Stimulated activated CD8-positive, alpha-beta memory T cell treated with anti-CD3 and anti-CD28 coated beads, Interleukin-7, amount 100 ng/mL, for 1 hour (primary cell): ENCODE measurements around the gene TOPBP1.

Source experiments
- DNase-seq, 2 donors: peaks; one replicate each; pipeline ENCODE4 v3.0.0-alpha.2; 2020; ENCODE audit warnings: low read depth in 2 of 2

TOPBP1 gene

DNA sequence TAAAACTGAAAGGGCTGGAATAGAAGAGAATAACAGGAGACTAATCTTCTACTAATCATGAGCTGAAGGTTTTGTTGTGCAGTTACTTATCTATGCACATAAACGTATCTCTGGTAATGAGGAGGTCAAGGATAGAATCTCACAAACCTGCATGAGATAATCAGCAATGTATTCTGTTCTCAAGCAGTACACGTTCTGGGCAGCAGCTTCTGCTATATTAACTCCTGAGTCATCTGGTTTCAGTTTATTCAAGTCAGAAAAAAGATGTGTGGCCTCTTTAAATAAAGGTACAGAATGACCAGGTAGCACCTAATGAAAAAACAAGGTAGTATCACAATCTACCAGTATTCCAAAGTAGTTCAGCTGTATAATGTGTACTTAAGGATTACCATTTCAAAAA lies 53.4 kb downstream of the TOPBP1 start:
- no peak for DNase-seq

DNA sequence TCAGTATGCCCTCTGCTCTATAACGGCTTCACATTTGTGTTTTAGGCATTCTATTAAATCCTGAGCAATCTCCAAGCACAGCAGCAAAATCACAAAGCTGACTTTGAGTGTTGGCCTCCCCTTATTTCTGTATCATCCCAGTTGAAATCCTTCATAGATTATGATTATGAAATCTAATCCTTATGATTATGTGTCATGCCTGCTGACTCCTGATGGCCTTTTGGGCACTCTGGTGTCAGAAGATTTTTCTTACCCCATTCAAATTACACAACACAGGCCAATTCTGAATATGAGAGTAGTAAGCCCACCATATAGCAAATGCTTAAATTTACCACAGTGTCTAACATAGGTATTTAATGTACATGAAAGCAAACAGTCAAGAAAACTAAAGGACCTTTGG lies 53.9 kb downstream of the TOPBP1 start:
- DNase-seq = no peak

DNA sequence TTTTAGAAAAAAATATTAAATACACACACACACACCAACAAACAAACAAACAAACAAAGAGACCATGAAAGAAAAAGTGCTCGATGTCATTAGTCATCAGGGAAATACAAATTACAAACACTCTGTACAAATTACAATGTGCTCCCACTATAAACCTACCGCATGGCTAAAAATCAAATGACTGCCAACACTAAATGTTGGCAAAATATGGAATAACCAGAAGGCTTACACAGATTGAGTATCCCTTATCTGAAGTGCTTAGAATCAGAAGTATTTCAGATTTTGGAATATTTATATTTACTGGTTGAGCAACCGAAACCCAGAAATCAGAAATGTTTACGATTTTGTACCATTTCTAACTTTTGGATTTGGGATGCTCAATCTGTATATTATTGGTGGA lies 54.8 kb downstream of the TOPBP1 start:
- no peak for DNase-seq

GRCh38 chr3:133606342-133606741 lies 55.4 kb downstream of the TOPBP1 start:
- no peak for DNase-seq

DNA sequence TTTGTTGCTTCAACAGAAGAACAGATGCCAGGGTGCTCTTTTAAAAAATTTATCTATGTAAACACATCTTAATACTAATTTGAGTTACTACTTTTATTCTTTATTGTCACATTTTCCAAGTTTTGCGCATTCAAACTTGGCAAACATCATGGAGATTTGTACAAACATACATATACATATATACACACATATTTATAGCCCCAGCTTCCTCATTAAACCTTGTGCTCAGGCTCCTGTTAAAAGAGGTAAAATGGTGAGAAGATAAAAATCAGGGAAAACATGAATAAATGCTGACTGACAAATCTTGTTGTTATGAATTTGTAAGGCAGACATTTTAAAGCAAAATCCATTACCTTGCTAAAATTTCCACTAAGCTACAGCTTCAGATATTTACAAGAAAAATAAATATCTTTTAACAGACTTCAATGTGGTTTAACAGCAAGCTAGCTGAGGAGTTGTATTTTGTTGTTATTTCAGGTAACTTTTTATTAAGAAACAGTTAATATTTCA lies 61.1 kb downstream of the TOPBP1 start:
- no peak for DNase-seq

- no peak for DNase-seq
These were observed 62.5 kb downstream of the TOPBP1 start for GRCh38 chr3:133599280-133599679.

GRCh38 chr3:133598405-133598804 lies 63.3 kb downstream of the TOPBP1 start:
- DNase-seq = no peak

- no peak for DNase-seq
These were observed 66.4 kb downstream of the TOPBP1 start for GRCh38 chr3:133595341-133595740.

- no peak for DNase-seq
These were observed 68.5 kb downstream of the TOPBP1 start for GRCh38 chr3:133593243-133593642.

DNA sequence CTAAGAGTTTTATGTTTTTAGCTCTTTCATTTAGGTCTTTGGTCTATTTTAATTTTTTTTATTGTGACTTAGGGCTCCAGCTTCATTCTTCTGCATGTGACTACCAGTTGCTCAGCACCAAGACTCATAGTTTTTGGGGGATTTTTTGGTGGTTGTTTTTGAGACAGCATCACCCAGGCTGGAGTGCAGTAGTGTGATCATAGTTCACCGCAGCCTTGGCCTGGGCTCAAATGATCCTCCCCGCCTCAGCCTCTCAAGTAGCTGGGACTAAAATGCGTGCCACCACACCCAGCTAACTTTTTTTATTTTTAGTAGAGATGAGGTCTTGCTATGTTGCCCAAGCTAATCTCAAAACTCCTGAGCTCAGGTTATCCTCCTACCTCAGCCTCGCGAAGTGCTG lies 68.9 kb downstream of the TOPBP1 start:
- no peak for DNase-seq

DNA sequence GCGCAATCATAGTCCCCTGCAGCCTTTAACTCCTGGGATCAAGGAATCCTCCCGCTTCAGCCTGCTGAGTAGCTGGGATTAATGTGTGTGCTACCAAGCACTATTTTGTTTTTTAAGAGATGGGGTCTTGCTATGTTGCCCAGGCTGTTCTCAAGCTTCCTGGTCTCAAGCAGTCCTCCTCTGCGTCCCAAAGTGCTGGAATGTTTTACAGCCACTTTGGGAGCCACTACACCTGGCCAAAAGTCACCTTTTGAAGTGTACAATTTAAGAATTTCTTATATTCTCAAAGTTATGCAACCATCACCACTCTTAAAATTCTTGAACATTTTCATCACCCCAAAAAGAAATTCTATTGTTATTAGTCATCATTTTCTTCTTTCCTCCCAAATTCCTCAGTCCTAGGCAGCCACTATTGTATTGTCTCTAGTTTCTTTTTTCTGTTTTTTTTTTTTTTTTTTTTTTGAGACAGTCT lies 70.4 kb downstream of the TOPBP1 start:
- DNase-seq = no peak

DNA sequence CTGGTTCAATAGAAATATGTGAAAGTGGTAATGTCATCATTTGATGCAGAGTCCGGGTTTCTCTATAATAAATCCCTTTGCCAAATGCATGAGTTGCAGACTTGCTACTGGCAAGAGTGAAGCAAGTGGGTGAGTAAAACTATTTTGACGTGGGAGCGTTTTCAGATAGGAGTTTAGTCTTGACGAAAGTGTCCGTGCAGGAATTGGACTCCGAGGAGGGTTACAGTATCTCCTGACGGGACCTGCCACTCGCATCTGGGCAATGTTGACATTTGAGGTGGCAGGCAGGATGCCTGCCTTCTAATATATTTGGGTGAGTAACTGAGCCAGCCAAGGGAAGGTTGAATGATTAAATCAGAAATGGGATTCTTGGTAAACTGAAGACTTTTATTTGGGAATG lies 72.2 kb downstream of the TOPBP1 start:
- DNase-seq = no peak

GRCh38 chr3:133588784-133589465 lies 72.8 kb downstream of the TOPBP1 start:
- no peak for DNase-seq

- DNase-seq = no peak
These were observed 73.7 kb downstream of the TOPBP1 start for GRCh38 chr3:133588035-133588434.

GRCh38 chr3:133583396-133583795 lies 78.3 kb downstream of the TOPBP1 start:
- no peak for DNase-seq

GRCh38 chr3:133578548-133579191 lies 83.1 kb downstream of the TOPBP1 start:
- no peak for DNase-seq

DNA sequence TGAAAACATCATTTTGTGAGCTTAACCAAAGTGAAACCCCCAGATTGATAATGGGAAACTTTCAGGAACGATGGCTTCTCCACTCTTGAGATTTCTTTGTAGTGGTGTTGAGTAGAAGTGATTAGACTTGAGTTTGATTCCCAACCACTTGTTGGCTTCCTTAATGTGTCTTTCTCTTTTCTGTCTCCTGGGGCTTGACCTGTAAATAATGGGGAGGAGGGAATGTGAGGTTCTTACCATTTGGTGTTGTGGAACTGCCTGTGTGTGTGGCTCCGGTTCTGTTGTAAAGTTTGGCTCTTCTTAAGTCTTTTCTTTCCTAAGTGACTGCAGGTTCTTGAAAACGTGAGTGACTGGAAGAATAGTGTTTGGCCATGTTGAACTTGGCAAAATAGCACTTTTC lies 85.6 kb downstream of the TOPBP1 start:
- no peak for DNase-seq

DNA sequence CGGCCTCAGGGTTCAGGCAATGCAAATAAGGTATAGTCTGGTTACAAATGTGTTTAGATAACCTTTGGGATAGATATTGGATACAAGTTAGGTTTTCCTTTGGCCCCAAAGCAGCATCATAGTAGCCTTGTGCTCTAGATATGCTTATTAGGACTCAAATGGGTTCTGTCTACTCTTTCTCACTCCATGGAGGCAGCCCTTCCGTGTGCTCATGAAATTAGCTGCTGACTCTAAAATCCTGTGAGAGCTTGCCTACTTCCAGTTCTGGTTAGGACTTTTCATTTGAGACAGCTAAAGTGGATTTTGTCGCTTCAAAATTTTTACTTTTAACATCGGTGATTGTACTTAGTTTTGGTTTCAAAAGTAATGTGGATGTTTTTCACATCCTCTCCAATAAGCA lies 86.7 kb downstream of the TOPBP1 start:
- no peak for DNase-seq

GRCh38 chr3:133574260-133574881 lies 87.4 kb downstream of the TOPBP1 start:
- peak; percentile 32 to 44 for DNase-seq

GRCh38 chr3:133573629-133574194 lies 88.0 kb downstream of the TOPBP1 start, which contains the start of gene CDV3:
TSS of gene CDV3 (plus strand) at chr3:133573686. CDS start at chr3:133574045, 359 bp downstream.
- no peak for DNase-seq

DNA sequence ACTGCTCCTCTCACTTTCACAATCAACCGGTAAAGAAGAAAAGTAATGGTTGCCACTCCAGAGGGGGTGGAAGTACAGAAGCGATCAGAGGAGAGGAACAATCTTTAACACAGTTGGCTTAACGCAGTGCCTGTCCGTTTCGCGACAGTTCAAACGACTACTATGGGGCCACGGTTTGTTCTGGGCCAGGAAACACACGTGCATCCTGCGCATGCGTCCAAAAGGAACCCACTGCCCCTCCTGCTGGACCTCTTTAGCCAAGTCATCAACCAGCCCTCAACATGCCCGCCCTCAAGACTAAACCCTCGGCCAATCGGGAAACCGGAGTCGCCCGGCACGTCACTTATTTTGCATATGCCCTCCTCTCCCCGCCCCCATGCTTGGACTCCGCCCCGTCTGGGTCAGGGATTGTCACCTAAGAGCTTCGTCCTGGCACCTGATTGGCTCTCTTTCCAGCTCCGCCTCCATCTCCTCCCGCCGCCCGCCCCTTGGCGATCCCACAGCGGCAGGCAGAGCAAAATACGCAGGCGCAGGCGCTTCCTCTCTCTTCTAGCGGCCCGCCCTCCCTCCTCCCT lies 88.6 kb downstream of the TOPBP1 start:
- peak; percentile 99 for DNase-seq
